CD8-positive, alpha-beta memory T cell (primary cell): Measurements from ENCODE around the gene INSIG1. TPM values are rescaled to one million over a fixed set of nuclear protein-coding genes. Genes with fewer than 3 reads are reported as not detected.
A peak's percentile ranks its signal among the peaks of the same experiment; 100 is the strongest.

Experiments used
- CTCF ChIA-PET: fragments of 350-600 bp; sonication (Branson Sonifier 250); formaldehyde crosslinking; loops from one replicate; lab custom pipeline; 2021; ENCODE audit warnings: antibody characterized with exemption; lab: Charles Lee
- POLR2A ChIA-PET: fragments of 350-600 bp; sonication (Branson Sonifier 250); formaldehyde crosslinking; loops from one replicate; lab custom pipeline; 2021; ENCODE audit warnings: antibody characterized with exemption; lab: Charles Lee
- DNase-seq, 5 donors: peaks; one replicate each; pipeline versions ENCODE4 v3.0.0 to v3.0.0-alpha.2; 2020 to 2022; ENCODE audit warnings: mixed read lengths in 1 of 5
- H3K27ac ChIP-seq: one replicate; pipeline ENCODE4 v1.7.0; 2013; ENCODE audit warnings: low read depth, mild to moderate bottlenecking, low read length, moderate library complexity
- H3K27me3 ChIP-seq: 2 replicates; pipeline ENCODE4 v1.7.0; 2013; ENCODE audit warnings: low read length, mild to moderate bottlenecking; ENCODE audit not compliant: insufficient read depth, poor library complexity, severe bottlenecking
- H3K36me3 ChIP-seq: 2 replicates; pipeline ENCODE4 v1.7.0; 2013; ENCODE audit warnings: mild to moderate bottlenecking, low read length, moderate library complexity; ENCODE audit not compliant: insufficient read depth
- H3K4me1 ChIP-seq: 2 replicates; pipeline ENCODE4 v1.7.0; 2013; ENCODE audit warnings: mild to moderate bottlenecking, low read length, moderate library complexity; ENCODE audit not compliant: insufficient read depth
- H3K4me3 ChIP-seq: 2 replicates; pipeline ENCODE4 v1.7.0; 2013; ENCODE audit warnings: mild to moderate bottlenecking, low read length
- H3K9me3 ChIP-seq: 2 replicates; pipeline ENCODE4 v1.7.0; 2013; ENCODE audit warnings: mild to moderate bottlenecking, low read length
- H3K27ac Mint-ChIP-seq, 8 donors: one replicate each; pipeline ENCODE4 v1.8.0; 2020 to 2021; ENCODE audit warnings: mixed read lengths in 8 of 8, mild to moderate bottlenecking in 6 of 8, inconsistent platforms in 3 of 8, moderate library complexity in 3 of 8
- H3K27me3 Mint-ChIP-seq, 2 donors: one replicate each; pipeline ENCODE4 v1.8.0; 2020 to 2021; ENCODE audit warnings: mixed read lengths in 2 of 2, mild to moderate bottlenecking in 1 of 2, moderate library complexity in 1 of 2
- H3K36me3 Mint-ChIP-seq, 3 donors: one replicate each; pipeline ENCODE4 v1.8.0; 2020 to 2021; ENCODE audit warnings: mixed read lengths in 3 of 3, inconsistent platforms in 1 of 3, mild to moderate bottlenecking in 1 of 3
- H3K4me1 Mint-ChIP-seq, 3 donors: one replicate each; pipeline ENCODE4 v1.8.0; 2020 to 2021; ENCODE audit warnings: mixed read lengths in 3 of 3, inconsistent platforms in 1 of 3, mild to moderate bottlenecking in 1 of 3
- H3K4me3 Mint-ChIP-seq, 7 donors: one replicate each; pipeline ENCODE4 v1.8.0; 2020 to 2021; ENCODE audit warnings: mixed read lengths in 7 of 7, mild to moderate bottlenecking in 6 of 7, moderate library complexity in 4 of 7, inconsistent platforms in 2 of 7
- H3K9me3 Mint-ChIP-seq, 5 donors: one replicate each; pipeline ENCODE4 v1.8.0; 2020 to 2022; ENCODE audit warnings: mixed read lengths in 5 of 5, mild to moderate bottlenecking in 3 of 5, moderate library complexity in 2 of 5, inconsistent platforms in 1 of 5
- polyA plus RNA-seq: library from polyadenylated mRNA; unstranded; fragments of 300-500 nt; fragmentation: Illumina TruSeq; gene quantifications from one replicate; pipeline ENCODE4 v1.2.3, GENCODE V29; 2021
- total RNA-seq, 2 experiments: library from RNA; stranded (reverse); gene quantifications; one replicate each; pipeline ENCODE4 v1.2.3, GENCODE V29; 2021

INSIG1 gene
- total and polyA plus RNA-seq, 3 experiments from 2014 or later: 25.0 to 29.5 (median 27.3) TPM

DNA sequence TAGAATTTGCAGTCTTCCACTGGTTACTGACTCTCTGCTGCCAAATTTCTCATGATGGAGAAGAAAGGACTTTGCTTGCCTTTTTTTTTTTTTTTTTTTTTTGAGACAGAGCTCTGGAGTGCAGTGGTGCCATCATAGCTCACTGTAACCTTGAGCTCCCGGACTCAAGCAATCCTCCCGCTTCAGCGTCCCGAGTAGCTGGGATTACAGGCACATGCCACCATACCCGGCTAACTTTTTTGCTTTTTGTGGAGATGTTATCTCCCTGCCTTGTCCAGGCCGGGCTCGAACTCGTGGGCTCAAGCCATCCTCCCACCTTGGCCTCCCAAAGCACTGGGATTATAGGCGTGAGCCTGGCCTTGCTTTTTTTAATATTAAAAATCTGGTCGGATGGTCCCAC is 6.2 kb downstream of the INSIG1 start:
- POLR2A ChIA-PET: no interaction called here
- peaks cover 4 to 80% (median 26%) of the 10 kb centered on the region in 3 donors for H3K36me3 Mint-ChIP-seq

GRCh38 chr7:155305231-155305904 is 7.7 kb downstream of the INSIG1 start:
- POLR2A ChIA-PET: interaction anchor here (0.7 kb wide), 1 partner anchor 11 kb away, joined by 3 read pairs; no protein-coding TSS in a partner anchor
- H3K4me3 Mint-ChIP-seq: no peak overlapping the region
- CTCF ChIA-PET: interaction anchor here (1.7 kb wide), 1 partner anchor 40 kb away, joined by 5 read pairs; no protein-coding TSS in a partner anchor
- H3K36me3 ChIP-seq: peaks cover 47% of the 10 kb centered on the region
- no peaks in the 10 kb centered on the region for H3K9me3 Mint-ChIP-seq
- H3K27ac ChIP-seq: no peak overlapping the region
- H3K36me3 Mint-ChIP-seq: peaks cover 4 to 84% (median 33%) of the 10 kb centered on the region in 3 donors
- H3K4me1 ChIP-seq: peaks cover 12% of the 10 kb centered on the region
- H3K9me3 ChIP-seq: no peaks in the 10 kb centered on the region
- no peak for DNase-seq
- H3K27me3 Mint-ChIP-seq: no peaks in the 10 kb centered on the region
- no peak overlapping the region for H3K4me3 ChIP-seq
- H3K27me3 ChIP-seq: no peaks in the 10 kb centered on the region
- peaks cover 19 to 31% (median 26%) of the 10 kb centered on the region in 3 donors for H3K4me1 Mint-ChIP-seq
- H3K27ac Mint-ChIP-seq: peak overlapping the region in 4 of 8 donors; percentile 17 to 93 (median 55)

More for the DNA sequence above, 6.2 kb downstream of the INSIG1 start:
- Mint-ChIP-seq H3K4me1 (peaks cover 30 to 45% (median 37%) of the 10 kb centered on the region in 3 donors), H3K27me3 (no peaks in the 10 kb centered on the region), H3K9me3 (no peaks in the 10 kb centered on the region), H3K27ac (no peak overlapping the region), H3K4me3 (no peak overlapping the region)
- H3K27ac ChIP-seq: no peak overlapping the region
- H3K27me3 ChIP-seq: no peaks in the 10 kb centered on the region
- no peak for DNase-seq
- no peaks in the 10 kb centered on the region for H3K9me3 ChIP-seq
- peaks cover 25% of the 10 kb centered on the region for H3K4me1 ChIP-seq
- H3K4me3 ChIP-seq: no peak overlapping the region
- peaks cover 42% of the 10 kb centered on the region for H3K36me3 ChIP-seq
- CTCF ChIA-PET: interaction anchor here (0.7 to 1.5 kb wide), 3 partner anchors 41 to 463 kb away, joined by 4 to 7 read pairs (median 4); no protein-coding TSS in a partner anchor

DNA sequence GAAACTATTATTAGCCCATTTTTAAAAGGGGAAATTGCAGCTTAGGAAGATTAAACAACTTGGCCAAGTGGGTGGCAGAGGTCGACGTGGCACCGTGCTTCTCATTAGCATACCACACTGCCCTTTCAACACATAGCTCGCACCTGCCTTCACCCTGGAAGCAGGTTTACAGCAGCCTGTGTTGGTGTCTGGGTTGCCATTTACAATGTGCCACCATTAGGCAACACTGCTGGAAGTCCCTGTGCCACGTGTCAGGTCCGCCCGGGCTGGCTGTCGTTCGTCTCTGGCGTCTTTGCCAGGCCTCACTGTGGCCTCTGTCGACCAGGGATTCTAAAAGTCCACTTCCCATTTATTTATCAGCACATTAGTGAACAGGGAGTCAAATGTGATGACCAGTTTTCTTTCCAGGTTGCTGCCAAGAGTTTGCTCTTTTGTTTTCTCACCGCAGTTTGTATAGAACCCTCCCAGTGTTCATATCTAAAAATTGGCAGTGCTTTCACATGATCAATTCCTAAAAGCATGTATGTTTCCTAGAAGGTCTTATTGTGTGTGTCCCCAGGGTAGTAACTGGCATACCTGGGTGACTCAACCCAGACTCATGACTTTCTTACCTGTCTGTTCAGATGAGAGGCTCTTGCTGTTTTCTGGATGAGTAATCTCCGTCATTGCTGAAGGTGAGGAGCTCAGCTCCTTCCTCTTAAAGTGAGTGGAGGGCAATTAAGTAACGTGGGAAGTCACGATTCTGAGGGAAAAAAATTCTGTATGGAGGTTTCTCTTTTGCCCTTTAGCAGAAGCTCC is 9.2 kb downstream of the INSIG1 start:
- Mint-ChIP-seq H3K36me3 (peaks cover 4 to 78% (median 33%) of the 10 kb centered on the region in 3 donors), H3K27ac (peak overlapping the region in 3 of 8 donors; percentile 36 to 67 (median 37)), H3K4me3 (no peak overlapping the region), H3K4me1 (peaks cover 7 to 18% (median 13%) of the 10 kb centered on the region in 3 donors), H3K27me3 (no peaks in the 10 kb centered on the region), H3K9me3 (no peaks in the 10 kb centered on the region)
- ChIA-PET POLR2A (no interaction called here), CTCF (interaction anchor here (1.4 kb wide), 1 partner anchor 38 kb away, joined by 4 read pairs; no protein-coding TSS in a partner anchor)
- Histone ChIP-seq H3K27ac (no peak overlapping the region), H3K36me3 (peaks cover 49% of the 10 kb centered on the region), H3K4me1 (no peaks in the 10 kb centered on the region), H3K27me3 (no peaks in the 10 kb centered on the region), H3K4me3 (no peak overlapping the region), H3K9me3 (no peaks in the 10 kb centered on the region)
- DNase-seq: no peak

- Mint-ChIP-seq H3K27ac (peak overlapping the region in 2 of 8 donors; percentile 33 to 54), H3K4me3 (no peak overlapping the region), H3K36me3 (peaks cover 4 to 73% (median 31%) of the 10 kb centered on the region in 3 donors), H3K9me3 (no peaks in the 10 kb centered on the region), H3K4me1 (peaks cover 7 to 14% (median 13%) of the 10 kb centered on the region in 3 donors), H3K27me3 (no peaks in the 10 kb centered on the region)
- Histone ChIP-seq H3K27me3 (no peaks in the 10 kb centered on the region), H3K4me3 (no peak overlapping the region), H3K4me1 (no peaks in the 10 kb centered on the region), H3K36me3 (peaks cover 41% of the 10 kb centered on the region), H3K9me3 (no peaks in the 10 kb centered on the region), H3K27ac (no peak overlapping the region)
- ChIA-PET POLR2A (no interaction called here), CTCF (no interaction called here)
- DNase-seq: no peak
These were observed 10.8 kb downstream of the INSIG1 start for GRCh38 chr7:155308330-155309020.

- peaks cover 4 to 68% (median 29%) of the 10 kb centered on the region in 3 donors for H3K36me3 Mint-ChIP-seq
- peaks cover 36% of the 10 kb centered on the region for H3K36me3 ChIP-seq
- no peaks in the 10 kb centered on the region for H3K9me3 ChIP-seq
- no peak for DNase-seq
- no peaks in the 10 kb centered on the region for H3K4me1 ChIP-seq
- no peak overlapping the region for H3K4me3 Mint-ChIP-seq
- ChIA-PET CTCF (no interaction called here), POLR2A (no interaction called here)
- no peaks in the 10 kb centered on the region for H3K27me3 Mint-ChIP-seq
- H3K27me3 ChIP-seq: no peaks in the 10 kb centered on the region
- H3K4me1 Mint-ChIP-seq: peaks cover 7 to 14% (median 13%) of the 10 kb centered on the region in 3 donors
- H3K4me3 ChIP-seq: no peak overlapping the region
- no peaks in the 10 kb centered on the region for H3K9me3 Mint-ChIP-seq
- H3K27ac Mint-ChIP-seq: peak overlapping the region in 2 of 8 donors; percentile 33 to 54
- H3K27ac ChIP-seq: no peak overlapping the region
These were observed 11.3 kb downstream of the INSIG1 start for GRCh38 chr7:155309021-155309338.

- Mint-ChIP-seq H3K4me1 (peaks cover 5 to 14% (median 7%) of the 10 kb centered on the region in 3 donors), H3K27me3 (no peaks in the 10 kb centered on the region), H3K27ac (peak overlapping the region in 1 of 8 donors; percentile 46), H3K36me3 (peaks cover 4 to 55% (median 20%) of the 10 kb centered on the region in 3 donors), H3K4me3 (no peak overlapping the region), H3K9me3 (no peaks in the 10 kb centered on the region)
- Histone ChIP-seq H3K4me1 (no peaks in the 10 kb centered on the region), H3K27ac (no peak overlapping the region), H3K27me3 (no peaks in the 10 kb centered on the region), H3K4me3 (no peak overlapping the region), H3K36me3 (peaks cover 31% of the 10 kb centered on the region), H3K9me3 (no peaks in the 10 kb centered on the region)
- ChIA-PET CTCF (no interaction called here), POLR2A (no interaction called here)
- no peak for DNase-seq
These were observed 12.9 kb downstream of the INSIG1 start for GRCh38 chr7:155310425-155311114.

DNA sequence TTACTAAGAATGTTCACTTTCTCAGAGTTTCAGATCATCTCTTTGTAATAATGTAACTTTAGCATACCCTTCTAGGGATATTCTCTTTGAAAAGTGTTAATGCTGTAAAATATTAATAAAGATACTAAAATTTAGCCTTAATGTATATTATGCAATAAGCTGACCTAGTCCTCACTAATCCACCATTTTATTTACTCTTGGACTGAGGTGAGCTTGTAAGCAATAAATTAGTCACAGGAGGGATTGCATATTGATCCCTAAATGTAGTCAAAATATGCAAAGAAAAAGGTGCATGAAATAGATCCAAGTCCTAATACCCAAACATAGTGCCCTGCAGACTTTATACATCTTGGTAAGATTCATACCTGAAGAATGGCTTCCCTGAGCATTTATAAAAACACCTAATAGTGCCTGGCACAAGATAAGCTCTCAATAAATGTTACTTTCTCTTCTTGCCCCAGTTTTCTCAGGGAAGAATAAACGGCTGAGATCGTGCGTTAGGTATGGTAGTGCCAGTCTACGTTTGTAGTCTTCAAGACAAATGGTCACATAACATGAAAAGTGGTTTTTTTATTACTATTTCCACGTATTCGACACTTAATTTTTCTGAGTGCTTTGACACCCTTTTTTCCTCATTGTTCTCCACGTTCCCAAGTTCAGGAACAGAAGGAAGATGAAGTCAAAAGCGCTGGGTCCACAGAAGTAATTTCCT is 14.3 kb downstream of the INSIG1 start:
- Histone ChIP-seq H3K36me3 (peaks cover 22% of the 10 kb centered on the region), H3K27ac (no peak overlapping the region), H3K9me3 (no peaks in the 10 kb centered on the region), H3K4me1 (no peaks in the 10 kb centered on the region), H3K27me3 (no peaks in the 10 kb centered on the region), H3K4me3 (no peak overlapping the region)
- ChIA-PET POLR2A (no interaction called here), CTCF (interaction anchor here (1.7 kb wide), 1 partner anchor 33 kb away, joined by 4 read pairs; no protein-coding TSS in a partner anchor)
- Mint-ChIP-seq H3K27ac (no peak overlapping the region), H3K36me3 (peaks cover 3 to 47% (median 18%) of the 10 kb centered on the region in 3 donors), H3K9me3 (no peaks in the 10 kb centered on the region), H3K4me3 (no peak overlapping the region), H3K4me1 (peaks cover 3 to 4% (median 4%) of the 10 kb centered on the region in 3 donors), H3K27me3 (peaks cover 0 to 3% of the 10 kb centered on the region in 2 donors)
- no peak for DNase-seq
